ENCODE measurements around the gene PPM1J. TPM values are rescaled to one million over a fixed set of nuclear protein-coding genes. Genes with fewer than 3 reads are reported as not detected.

PPM1J gene
- total and polyA plus RNA-seq, 2 of the 8 experiments (the other 6 are each of a cell fraction or from before 2014, with no cell fraction given), result 19.4 to 31.6 TPM

DNA sequence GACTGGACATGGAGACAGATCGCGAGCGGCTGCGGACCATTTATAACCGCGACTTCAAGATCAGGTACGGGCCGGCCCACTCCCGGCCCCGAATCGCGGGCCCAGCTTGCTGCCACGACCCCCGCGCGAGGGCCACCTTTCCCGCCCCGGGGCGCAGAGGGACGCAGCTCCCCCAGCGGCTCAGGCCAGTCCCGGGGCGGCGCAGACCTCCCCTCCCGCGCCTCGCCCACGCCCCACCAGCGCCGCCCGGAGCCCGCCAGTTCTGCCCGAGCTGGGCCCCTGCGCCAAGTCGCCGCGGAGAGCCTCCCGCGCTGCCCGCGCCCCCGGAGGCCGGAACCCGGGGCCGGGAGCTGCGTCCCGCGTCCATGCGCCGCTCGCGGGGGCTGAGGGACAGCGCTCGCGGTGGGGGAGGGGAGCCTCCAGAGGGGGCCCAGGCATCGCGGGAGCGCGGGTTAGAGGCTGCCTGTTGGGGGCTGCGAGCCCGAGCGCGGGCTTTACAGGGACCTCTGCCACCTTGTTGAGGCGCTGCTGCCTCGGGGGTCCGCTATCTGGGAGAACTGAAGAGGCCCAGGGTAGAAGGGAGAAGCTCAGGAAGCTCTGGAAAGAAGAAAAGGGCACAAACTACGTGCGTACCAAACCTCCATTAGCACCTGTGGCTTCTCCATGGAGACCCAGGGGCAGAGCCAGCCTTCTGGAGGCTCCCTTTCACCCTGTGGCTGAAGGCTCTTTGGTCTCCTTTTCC is 40.0 kb downstream of the PPM1J start:
- Histone ChIP-seq H3K9me3 (ENCODE audit: insufficient read depth in 2 of 2, low read depth in 1 of 2, low read length in 1 of 2) (no peaks in the 10 kb centered on the region), H3K4me1 (replicated peaks in 1 of 4; ENCODE audit: control insufficient read depth in 3 of 4, insufficient read depth in 4 of 4, low read length in 3 of 4) (peaks cover 2 to 14% (median 10%) of the 10 kb centered on the region in 4 experiments; a peak in 5 of 7 replicates), H3K9ac (replicated peaks in 1 of 4; ENCODE audit: extremely low read depth in 1 of 4, low read depth in 3 of 4, low read length in 3 of 4) (peak overlapping the region; percentile 83 to 94 (median 88)), H3K56ac (replicated peaks; ENCODE audit: insufficient read length, low read depth, low read length) (peak overlapping the region; percentile 5), H3K4me2 (ENCODE audit: insufficient read depth in 1 of 2, low read depth in 2 of 2, low read length in 2 of 2) (peak overlapping the region; percentile 74 to 92), H2BK120ac (replicated peaks; ENCODE audit: low read depth, low read length) (no peak overlapping the region), H2BK15ac (ENCODE audit: low read length) (0 out of 2 replicates have a peak overlapping the region, but pooled peaks have one; percentile 63), H3K79me1 (ENCODE audit: low read depth, low read length) (no peaks in the 10 kb centered on the region), H4K20me1 (replicated peaks in 1 of 2; ENCODE audit: control insufficient read depth in 1 of 2, insufficient read depth in 2 of 2, low read length in 2 of 2) (peaks cover 0 to 5% of the 10 kb centered on the region in 2 experiments), H3K36me3 (ENCODE audit: control insufficient read depth in 2 of 4, insufficient read depth in 4 of 4, low read length in 3 of 4) (peaks cover 0 to 10% (median 0%) of the 10 kb centered on the region in 4 experiments; a peak in 1 of 8 replicates), H2BK12ac (ENCODE audit: low read depth, low read length) (0 out of 2 replicates have a peak overlapping the region, but pooled peaks have one; percentile 51), H4K8ac (ENCODE audit: extremely low read depth, insufficient read depth, low read length) (peak overlapping the region; percentile 66), H4K91ac (replicated peaks; ENCODE audit: insufficient read length, low read length) (peak overlapping the region; percentile 25), H3K4me3 (ENCODE audit: extremely low read depth in 1 of 4, insufficient read depth in 2 of 4, low read depth in 3 of 4, low read length in 4 of 4) (peak overlapping the region; percentile 85 to 92 (median 90)), H3K23ac (ENCODE audit: insufficient read length) (no peak overlapping the region), H4K5ac (ENCODE audit: insufficient read length, low read depth, low read length) (peak overlapping the region; percentile 65), H2BK20ac (ENCODE audit: low read length) (peak overlapping the region; percentile 72; the same call in 1 of the 2 replicates), H2AFZ (ENCODE audit: low read length) (peak overlapping the region; percentile 48; the same call in 1 of the 2 replicates), H3K18ac (ENCODE audit: extremely low read depth, low read length) (peak overlapping the region; percentile 79), H3K79me2 (ENCODE audit: control insufficient read depth in 1 of 2, insufficient read depth in 2 of 2, low read length in 2 of 2) (peaks cover 0 to 35% of the 10 kb centered on the region in 2 experiments; a peak in 3 of 4 replicates), H3K23me2 (ENCODE audit: low read depth, low read length) (peaks cover 10% of the 10 kb centered on the region; the same call in 1 of the 2 replicates), H3K27ac (ENCODE audit: low read depth, low read length) (peak overlapping the region; percentile 74), H3K27me3 (replicated peaks in 1 of 4; ENCODE audit: control insufficient read depth in 3 of 4, extremely low read depth in 1 of 4, insufficient read depth in 3 of 4, low read length in 3 of 4) (peaks cover 0 to 2% (median 0%) of the 10 kb centered on the region in 4 experiments; a peak in 2 of 7 replicates), H2BK5ac (ENCODE audit: low read depth, low read length) (peak overlapping the region; percentile 86; the same call in 1 of the 2 replicates), H2AK5ac (ENCODE audit: low read depth, low read length) (peak overlapping the region; percentile 92; the same call in 1 of the 2 replicates), H3K14ac (ENCODE audit: insufficient read length) (no peak overlapping the region), H3K4ac (replicated peaks; ENCODE audit: insufficient read length, low read depth, low read length) (no peak overlapping the region)
- ChIA-PET POLR2A (ENCODE audit: partially characterized antibody) (interaction anchor here (0.6 to 6.1 kb wide), 26 partner anchors 8 to 398 kb away, joined by 3 to 76 read pairs (median 5); partner anchors contain the start of genes CAPZA1, LRIG2, PPM1J and RHOC), CTCF (ENCODE audit: partially characterized antibody) (interaction anchor here (0.9 to 6.3 kb wide), 8 partner anchors 11 to 209 kb away, joined by 3 to 63 read pairs (median 8); partner anchors contain the start of gene ST7L)
- DNase-seq (ENCODE audit: low read depth in 1 of 2, low spot score in 2 of 2) (peak in 1 of 2 experiments; percentile 83), FAIRE-seq (no peak)
- WGBS, 2 experiments (ENCODE audit: extremely low coverage in 1 of 2, insufficient coverage in 1 of 2, insufficient read length in 1 of 2, insufficient replicate concordance in 2 of 2, low coverage in 1 of 2, low lambda C conversion rate in 2 of 2, missing lambda C conversion rate in 1 of 2), result 2% methylated on average over 56 of the region's 68 CpGs; no CpG with 5 or more reads in 1 of the 2 experiments
- TF ChIP-seq PHF8 (conservative IDR thresholded peaks at IDR 0.05; ENCODE audit: low read depth, low read length), result peak; percentile 42; the same call in 1 of the 2 replicates
- peak; percentile 62; the same call in 1 of the 2 replicates for TF ChIP-seq CHD2 (IDR thresholded peaks at IDR 0.05; ENCODE audit: low read length)
- TF ChIP-seq POLR2A (IDR thresholded peaks at IDR 0.05; ENCODE audit: control extremely low read depth in 1 of 2, low read depth in 2 of 2, low read length in 2 of 2), result peak in 1 of 2 experiments; percentile 63; a peak in 2 of 3 replicates
- TF ChIP-seq RBBP5 (IDR thresholded peaks at IDR 0.05; ENCODE audit: borderline replicate concordance, low read depth, low read length), result 0 out of 2 replicates have a peak, but pooled peaks have one; percentile 25
- TF ChIP-seq HDAC2 (IDR thresholded peaks at IDR 0.05; ENCODE audit: borderline replicate concordance in 1 of 2, low read depth in 2 of 2, low read length in 2 of 2), result peak in 1 of 2 experiments; percentile 40; a peak in 1 of 4 replicates
- no peak for TF ChIP-seq FOSL1 (IDR thresholded peaks at IDR 0.05; ENCODE audit: insufficient read depth, low read depth, low read length)
- 0 out of 4 replicates have a peak, but pooled peaks of 1 of the 2 experiments have one; percentile 11 for TF ChIP-seq RAD21 (IDR thresholded peaks at IDR 0.05 in 1 of 2, conservative IDR thresholded peaks at IDR 0.05 in 1 of 2; ENCODE audit: low read depth in 2 of 2, low read length in 2 of 2)
- no peak for TF ChIP-seq CREB1 (IDR thresholded peaks at IDR 0.05)
- TF ChIP-seq MAFK (IDR thresholded peaks at IDR 0.05; ENCODE audit: low read depth, low read length), result no peak
- TF ChIP-seq BACH1 (IDR thresholded peaks at IDR 0.05; ENCODE audit: low read length), result peak; percentile 10; the same call in 1 of the 2 replicates

Data from H1 (cell line).